MM.1S (cell line): ENCODE data around the gene RD3L.

Source experiments
- DNase-seq: peaks from one replicate; pipeline ENCODE4 v3.0.0-alpha.2; 2015
- H2AFZ ChIP-seq: fragments of 300-600 bp; sonication (generic); 2 replicates; pipeline ENCODE4 v1.6.0; 2016; ENCODE audit warnings: antibody characterized with exemption, low read length
- H3F3A ChIP-seq: fragments of 300-600 bp; sonication (generic); 2 replicates; pipeline ENCODE4 v1.6.1; 2016; ENCODE audit warnings: mild to moderate bottlenecking, antibody characterized with exemption, low read length, moderate library complexity, mixed read lengths; ENCODE audit not compliant: insufficient read depth
- H3K27ac ChIP-seq: fragments of 300-600 bp; sonication (generic); 2 replicates; pipeline ENCODE4 v1.5.1; 2016; ENCODE audit warnings: mild to moderate bottlenecking, low read length
- H3K27me3 ChIP-seq: fragments of 300-600 bp; sonication (generic); replicated peaks from 2 replicates; pipeline ENCODE4 v1.6.0; 2016; ENCODE audit warnings: low read length; ENCODE audit not compliant: insufficient read depth
- H3K36me3 ChIP-seq: fragments of 300-600 bp; sonication (generic); replicated peaks from 2 replicates; pipeline ENCODE4 v1.6.1; 2016; ENCODE audit warnings: mild to moderate bottlenecking, low read length, mixed read lengths; ENCODE audit not compliant: insufficient read depth
- H3K4me1 ChIP-seq: fragments of 300-600 bp; sonication (generic); 2 replicates; pipeline ENCODE4 v1.6.1; 2016; ENCODE audit warnings: low read length, mixed read lengths
- H3K4me2 ChIP-seq: fragments of 300-600 bp; sonication (generic); 2 replicates; pipeline ENCODE4 v1.6.0; 2016; ENCODE audit warnings: low read depth, low read length
- H3K4me3 ChIP-seq: fragments of 300-600 bp; sonication (generic); 2 replicates; pipeline ENCODE4 v1.5.1; 2016; ENCODE audit warnings: low read length, mixed read lengths
- H3K79me2 ChIP-seq: fragments of 300-600 bp; sonication (generic); 2 replicates; pipeline ENCODE4 v1.6.1; 2016; ENCODE audit warnings: mixed run types, low read length, mixed read lengths
- H3K9ac ChIP-seq: fragments of 300-600 bp; sonication (generic); 2 replicates; pipeline ENCODE4 v1.6.1; 2016; ENCODE audit warnings: low read length, mixed read lengths
- H3K9me2 ChIP-seq: fragments of 300-600 bp; sonication (generic); replicated peaks from 2 replicates; pipeline ENCODE4 v1.6.1; 2016; ENCODE audit warnings: mild to moderate bottlenecking, low read length, mixed read lengths; ENCODE audit not compliant: insufficient read depth
- H3K9me3 ChIP-seq: fragments of 300-600 bp; sonication (generic); replicated peaks from 2 replicates; pipeline ENCODE4 v1.6.1; 2016; ENCODE audit warnings: mild to moderate bottlenecking, low read length, mixed read lengths; ENCODE audit not compliant: insufficient read depth
- H4K20me1 ChIP-seq: fragments of 300-600 bp; sonication (generic); 2 replicates; pipeline ENCODE4 v1.6.1; 2016; ENCODE audit warnings: mild to moderate bottlenecking, low read length, moderate library complexity, mixed read lengths; ENCODE audit not compliant: insufficient read depth
- EZH2 ChIP-seq: fragments of 300-600 bp; sonication (generic); optimal IDR thresholded peaks from 2 replicates; pipeline ENCODE3; 2017; ENCODE audit warnings: low read depth, mild to moderate bottlenecking, antibody characterized with exemption, low read length, mixed read lengths
- EZH2phosphoT487 ChIP-seq: fragments of 300-600 bp; sonication (generic); IDR thresholded peaks from 2 replicates; pipeline ENCODE4 v1.6.1; 2018; ENCODE audit warnings: antibody characterized with exemption, low read length
- TF ChIP-seq, protein P1 (sequence below): fragments of 300-600 bp; sonication (generic); IDR thresholded peaks from 2 replicates; pipeline ENCODE4 v1.5.1; 2016; ENCODE audit warnings: antibody characterized with exemption, low read length, mixed read lengths

RD3L gene

DNA sequence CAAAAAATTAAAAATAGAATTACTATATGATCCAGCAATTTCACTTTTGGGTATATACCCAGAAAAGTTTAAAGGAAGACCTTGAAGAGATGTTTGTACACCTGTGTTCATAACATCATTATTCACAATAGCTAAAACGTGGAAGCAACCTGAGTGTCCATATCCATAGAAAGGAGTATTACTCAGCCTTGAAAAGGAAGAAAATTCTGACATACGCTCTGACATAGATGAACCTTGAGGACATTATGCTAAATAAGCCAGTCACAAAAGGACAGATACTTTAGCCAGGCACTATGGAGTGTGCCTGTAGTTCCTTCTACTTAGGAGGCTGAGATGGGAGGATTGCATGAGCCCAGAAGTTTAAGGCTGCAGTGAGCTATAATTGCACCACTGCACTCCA lies 6.1 kb upstream of the RD3L start:
- H3K79me2 ChIP-seq: no peaks in the 10 kb centered on the region
- no peak overlapping the region for H3K9ac ChIP-seq
- H3K27ac ChIP-seq: no peak overlapping the region
- H3F3A ChIP-seq: no peaks in the 10 kb centered on the region
- no peak overlapping the region for H3K4me3 ChIP-seq
- H4K20me1 ChIP-seq: no peaks in the 10 kb centered on the region
- no peak for TF ChIP-seq EZH2phosphoT487
- TF ChIP-seq EZH2: no peak
- TF ChIP-seq, protein P1, sequence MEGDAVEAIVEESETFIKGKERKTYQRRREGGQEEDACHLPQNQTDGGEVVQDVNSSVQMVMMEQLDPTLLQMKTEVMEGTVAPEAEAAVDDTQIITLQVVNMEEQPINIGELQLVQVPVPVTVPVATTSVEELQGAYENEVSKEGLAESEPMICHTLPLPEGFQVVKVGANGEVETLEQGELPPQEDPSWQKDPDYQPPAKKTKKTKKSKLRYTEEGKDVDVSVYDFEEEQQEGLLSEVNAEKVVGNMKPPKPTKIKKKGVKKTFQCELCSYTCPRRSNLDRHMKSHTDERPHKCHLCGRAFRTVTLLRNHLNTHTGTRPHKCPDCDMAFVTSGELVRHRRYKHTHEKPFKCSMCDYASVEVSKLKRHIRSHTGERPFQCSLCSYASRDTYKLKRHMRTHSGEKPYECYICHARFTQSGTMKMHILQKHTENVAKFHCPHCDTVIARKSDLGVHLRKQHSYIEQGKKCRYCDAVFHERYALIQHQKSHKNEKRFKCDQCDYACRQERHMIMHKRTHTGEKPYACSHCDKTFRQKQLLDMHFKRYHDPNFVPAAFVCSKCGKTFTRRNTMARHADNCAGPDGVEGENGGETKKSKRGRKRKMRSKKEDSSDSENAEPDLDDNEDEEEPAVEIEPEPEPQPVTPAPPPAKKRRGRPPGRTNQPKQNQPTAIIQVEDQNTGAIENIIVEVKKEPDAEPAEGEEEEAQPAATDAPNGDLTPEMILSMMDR: no peak
- H3K4me1 ChIP-seq: no peaks in the 10 kb centered on the region
- DNase-seq: no peak
- no peaks in the 10 kb centered on the region for H3K36me3 ChIP-seq
- no peak overlapping the region for H3K4me2 ChIP-seq
- no peaks in the 10 kb centered on the region for H3K9me3 ChIP-seq
- H3K9me2 ChIP-seq: no peaks in the 10 kb centered on the region
- H3K27me3 ChIP-seq: no peaks in the 10 kb centered on the region
- no peak overlapping the region for H2AFZ ChIP-seq

DNA sequence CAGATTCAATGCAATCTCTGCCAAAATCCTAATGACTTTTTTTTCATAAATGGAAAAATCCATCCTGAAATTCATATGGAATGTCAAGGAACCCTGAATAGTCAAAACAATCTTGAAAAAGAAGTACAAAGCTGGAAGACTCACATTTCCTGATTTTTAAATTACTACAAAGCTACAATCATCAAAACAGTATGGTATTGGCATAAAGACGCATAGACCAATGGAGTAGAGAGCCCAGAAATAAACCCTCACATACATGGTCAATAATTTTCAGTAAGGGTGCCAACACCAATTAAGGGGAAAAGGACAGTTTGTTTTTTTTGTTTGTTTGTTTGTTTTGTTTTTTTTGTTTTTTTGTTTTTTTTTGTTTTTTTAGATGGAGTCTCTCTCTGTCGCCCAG lies 4.6 kb upstream of the RD3L start:
- Histone ChIP-seq H4K20me1 (no peaks in the 10 kb centered on the region), H3K4me3 (no peak overlapping the region), H3K9me2 (no peaks in the 10 kb centered on the region), H3K9ac (no peak overlapping the region), H3K27ac (no peak overlapping the region), H2AFZ (no peak overlapping the region), H3K4me2 (no peak overlapping the region), H3K36me3 (no peaks in the 10 kb centered on the region), H3F3A (no peaks in the 10 kb centered on the region), H3K27me3 (no peaks in the 10 kb centered on the region), H3K9me3 (no peaks in the 10 kb centered on the region), H3K79me2 (no peaks in the 10 kb centered on the region), H3K4me1 (no peaks in the 10 kb centered on the region)
- no peak for DNase-seq
- TF ChIP-seq, protein P1: no peak
- no peak for TF ChIP-seq EZH2
- TF ChIP-seq EZH2phosphoT487: no peak

DNA sequence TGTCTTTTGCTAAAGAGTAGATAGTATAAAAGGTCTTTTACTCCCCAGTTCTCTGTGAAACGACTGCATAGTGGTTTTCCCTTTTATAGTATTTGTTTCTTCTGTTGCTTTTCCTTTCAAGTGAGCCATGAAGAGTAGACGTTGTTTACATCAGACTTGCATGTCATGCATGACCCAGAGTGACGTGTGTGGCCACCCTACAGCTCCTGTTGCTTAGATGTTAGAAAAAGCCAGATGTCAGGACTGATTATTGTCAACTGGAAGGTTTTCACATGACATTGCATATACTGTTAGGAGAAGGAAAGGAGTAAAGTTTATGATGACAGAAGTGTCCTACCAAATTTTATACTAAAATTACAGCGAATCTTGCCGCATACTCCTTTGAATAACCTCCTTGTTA lies 1.3 kb upstream of the RD3L start:
- Histone ChIP-seq H3K4me1 (no peaks in the 10 kb centered on the region), H2AFZ (no peak overlapping the region), H3K27ac (no peak overlapping the region), H3K36me3 (no peaks in the 10 kb centered on the region), H3K9me3 (no peaks in the 10 kb centered on the region), H3K4me3 (no peak overlapping the region), H3K79me2 (no peaks in the 10 kb centered on the region), H3K27me3 (no peaks in the 10 kb centered on the region), H4K20me1 (no peaks in the 10 kb centered on the region), H3K4me2 (no peak overlapping the region), H3F3A (no peaks in the 10 kb centered on the region), H3K9ac (no peak overlapping the region), H3K9me2 (no peaks in the 10 kb centered on the region)
- no peak for DNase-seq
- TF ChIP-seq EZH2phosphoT487 (no peak), EZH2 (no peak)
- TF ChIP-seq, protein P1: no peak

DNA sequence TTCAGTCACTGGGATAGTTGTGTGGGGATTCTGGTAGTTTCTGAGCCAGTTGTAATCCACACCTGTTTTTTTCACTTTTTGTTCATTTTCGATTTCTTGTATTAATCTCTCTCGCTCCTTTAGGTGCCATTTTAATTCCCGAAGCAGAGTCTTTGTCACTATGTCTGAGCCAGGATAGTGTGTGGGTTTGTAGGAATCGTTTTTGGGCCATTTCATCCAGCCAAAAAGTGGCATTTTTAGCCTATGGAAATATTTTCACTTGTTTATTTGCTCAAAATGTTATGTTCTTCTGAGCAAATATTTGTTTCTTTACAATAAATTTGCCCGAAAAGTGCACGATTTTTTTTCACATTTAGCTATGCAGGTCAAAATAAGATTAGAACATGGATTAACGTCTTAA lies 867 bp downstream of the RD3L start:
- H3K79me2 ChIP-seq: no peaks in the 10 kb centered on the region
- no peaks in the 10 kb centered on the region for H4K20me1 ChIP-seq
- H3K4me1 ChIP-seq: no peaks in the 10 kb centered on the region
- TF ChIP-seq, protein P1: no peak
- TF ChIP-seq EZH2phosphoT487 (no peak), EZH2 (no peak)
- H3K27ac ChIP-seq: no peak overlapping the region
- H3F3A ChIP-seq: no peaks in the 10 kb centered on the region
- H3K9me2 ChIP-seq: no peaks in the 10 kb centered on the region
- no peaks in the 10 kb centered on the region for H3K36me3 ChIP-seq
- no peaks in the 10 kb centered on the region for H3K27me3 ChIP-seq
- H3K9ac ChIP-seq: no peak overlapping the region
- no peak overlapping the region for H3K4me3 ChIP-seq
- DNase-seq: no peak
- no peak overlapping the region for H3K4me2 ChIP-seq
- H2AFZ ChIP-seq: no peak overlapping the region
- no peaks in the 10 kb centered on the region for H3K9me3 ChIP-seq
